Right lobe of liver (tissue), 6 donors: ENCODE data around the gene ATL1. TPM values are rescaled to one million over a fixed set of nuclear protein-coding genes. Genes with fewer than 3 reads are reported as not detected.

Experiments
- ATAC-seq, 4 donors: fragments of 200-7000 bp; cut with Tn5 transposase; one replicate each; pipeline ENCODE4 v1.9.1; 2020; ENCODE audit warnings: mild to moderate bottlenecking in 4 of 4, moderate library complexity in 4 of 4
- DNase-seq, 3 donors: peaks; one replicate each; pipeline ENCODE4 v3.0.0-alpha.2; 2020
- H3K27ac ChIP-seq, 3 donors: fragments of 200-600 bp; one replicate each; pipeline ENCODE4 v1.8.0; 2022
- H3K27me3 ChIP-seq, 2 donors: fragments of 200-600 bp; one replicate each; pipeline ENCODE4 v1.8.0; 2022
- H3K36me3 ChIP-seq, 4 donors: fragments of 200-600 bp; sonication (generic) in 1 of 4; one replicate each; pipeline versions ENCODE4 v1.5.1 to v1.8.0; 2017 to 2022; ENCODE audit warnings: control low read depth in 1 of 4
- H3K4me1 ChIP-seq, 4 donors: fragments of 200-600 bp; sonication (generic) in 1 of 4; one replicate each; pipeline versions ENCODE4 v1.5.1 to v1.8.0; 2017 to 2022; ENCODE audit warnings: control low read depth in 1 of 4
- H3K4me3 ChIP-seq, 3 donors: fragments of 200-600 bp; one replicate each; pipeline ENCODE4 v1.8.0; 2022
- H3K9me3 ChIP-seq, 4 donors: fragments of 200-600 bp; sonication (generic) in 1 of 4; one replicate each; pipeline versions ENCODE4 v1.5.1 to v1.8.0; 2017 to 2022; ENCODE audit warnings: control low read depth in 1 of 4
- CTCF ChIP-seq, 4 donors: fragments of 200-600 bp in 3 of 4; fragments of 450-650 bp in 1 of 4; IDR thresholded peaks; one replicate each; pipeline versions ENCODE4 v1.5.1 to v1.8.0; 2016 to 2022; ENCODE audit warnings: antibody characterized with exemption in 4 of 4, mild to moderate bottlenecking in 2 of 4
- POLR2A ChIP-seq: fragments of 450-650 bp; IDR thresholded peaks from one replicate; pipeline ENCODE4 v1.6.1; 2017; ENCODE audit warnings: antibody characterized with exemption, mild to moderate bottlenecking
- WGBS: methylation state at CpG from one replicate; pipeline ENCODE4 v1.1.6; 2018; ENCODE audit warnings: low coverage, low lambda C conversion rate; ENCODE audit not compliant: insufficient coverage; ENCODE audit errors: missing lambda C conversion rate; 5-methylcytosine and 5-hydroxymethylcytosine counted together
- intact Hi-C, 2 donors: fragments of 100-400 bp; cut with DNase I; formaldehyde crosslinking; loops; one replicate each; pipeline versions ENCODE4 v1.11.2 to v1.14.1; 2022
- small RNA-seq, 2 experiments: library from RNA; depleted of rRNA; stranded (forward); fragments of <200 nt; gene quantifications; one replicate each; pipeline ENCODE3, GENCODE V24; 2016
- total RNA-seq, 6 experiments: library from RNA; depleted of rRNA in 2 of 6; stranded (reverse); fragments of >200 nt in 2 of 6; fragmentation: NEBNext Ultra II Directional in 3 of 6; extraction: Animal tissue kit (Norgen Biotek cat#: 25700) in 3 of 6; gene quantifications; one replicate each; pipeline versions ENCODE4 v1.1.0 to v1.2.4, GENCODE V29; 2016 to 2023
- donor health status: DM: no; HTN: yes; CAD: no.
- donor health status: DM: no; HTN: no; CAD: no.
- donor health status: DM: no; HTN: no; CAD: no.
- donor health status: DM: no; HTN: yes; CAD: no.
- donor health status: DM: no; HTN: yes; CAD: no.

The ATL1 gene
- total RNA-seq, 6 experiments from 2014 or later, result 0.18 to 0.47 (median 0.27) TPM; not detected in 1

- Histone ChIP-seq H3K4me1 (no peaks in the 10 kb centered on the region), H3K36me3 (no peaks in the 10 kb centered on the region), H3K4me3 (no peak overlapping the region), H3K9me3 (no peaks in the 10 kb centered on the region), H3K27me3 (no peaks in the 10 kb centered on the region), H3K27ac (no peak overlapping the region)
- TF ChIP-seq CTCF (IDR thresholded peaks at IDR 0.05), result no peak
- no peak for TF ChIP-seq POLR2A
- WGBS, result 77% methylated on average over 5 of the region's 5 CpGs
- no peak for DNase-seq
- ATAC-seq, result no peak
- intact Hi-C loops, result no loop called here
Observed at GRCh38 chr14:50678163-50678562, 118.2 kb downstream of the ATL1 start.

GRCh38 chr14:50679674-50680073, 119.7 kb downstream of the ATL1 start:
- no peaks in the 10 kb centered on the region for H3K9me3 ChIP-seq
- no peak overlapping the region for H3K27ac ChIP-seq
- no peaks in the 10 kb centered on the region for H3K36me3 ChIP-seq
- H3K4me3 ChIP-seq, result no peak overlapping the region
- no peak for DNase-seq
- no peak for ATAC-seq
- TF ChIP-seq CTCF (IDR thresholded peaks at IDR 0.05) (no peak), POLR2A (no peak)
- no peaks in the 10 kb centered on the region for H3K27me3 ChIP-seq
- intact Hi-C loops, result no loop called here
- no peaks in the 10 kb centered on the region for H3K4me1 ChIP-seq

Small RNA genes lying within 50 kb of the gene (small RNA-seq; reads per million reads assigned to genes)
- gene RN7SL452P (0 reads per million in 2 experiments), gene SNRPGP1 (0 reads per million in 2 experiments)

Other genes starting within 250 kb of the ATL1 start
- gene L2HGDH, start 247.9 kb upstream of the ATL1 start, total RNA-seq, result 10 to 100 TPM in 1 of 6 experiments, 1 to 10 TPM in 5; 6.1 to 11.1 (median 6.9) TPM
- gene DMAC2L, start 247.8 kb upstream of the ATL1 start, total RNA-seq, result 10 to 100 TPM in 1 of 6 experiments, 1 to 10 TPM in 5; 4.1 to 10.9 (median 7.1) TPM
- 1 to 10 TPM; 1.1 to 4.5 (median 2.8) TPM for gene CDKL1, start 163.3 kb upstream of the ATL1 start, total RNA-seq
- 10 to 100 TPM in 4 of 6 experiments, 1 to 10 TPM in 2; 6.5 to 31.3 (median 14.4) TPM for gene MAP4K5, start 27.6 kb upstream of the ATL1 start, total RNA-seq
- 10 to 100 TPM in 3 of 6 experiments, 1 to 10 TPM in 3; 7.8 to 13.8 (median 10.0) TPM for gene SAV1, start 108.2 kb downstream of the ATL1 start, total RNA-seq